Measurements from ENCODE around the gene ACTRT2.

GRCh38 chr1:3053366-3053980, 32.2 kb downstream of the ACTRT2 start:
- TF ChIP-seq CTCF (conservative IDR thresholded peaks at IDR 0.05) (no peak), ZFX (IDR thresholded peaks at IDR 0.05) (no peak)

All from C4-2B (cell line).